KMS-11 (cell line): ENCODE data around the gene RAI1.

ENCODE experiments used
- H2AFZ ChIP-seq: fragments of 200-600 bp; sonication (generic); 2 replicates; pipeline ENCODE4 v1.6.1; 2016; ENCODE audit warnings: antibody characterized with exemption, mixed run types, low read depth
- H3K27ac ChIP-seq: fragments of 200-600 bp; sonication (generic); 2 replicates; pipeline ENCODE4 v1.6.1; 2016; ENCODE audit warnings: mild to moderate bottlenecking, mixed run types
- H3K27me3 ChIP-seq: fragments of 200-600 bp; sonication (generic); 2 replicates; pipeline ENCODE4 v1.6.1; 2017; ENCODE audit warnings: mild to moderate bottlenecking, low read depth, mixed run types, moderate library complexity; ENCODE audit not compliant: insufficient read depth
- H3K36me3 ChIP-seq: fragments of 200-600 bp; sonication (generic); 2 replicates; pipeline ENCODE4 v1.6.1; 2017; ENCODE audit warnings: mild to moderate bottlenecking, mixed run types; ENCODE audit not compliant: insufficient read depth
- H3K4me1 ChIP-seq: fragments of 200-600 bp; sonication (generic); 2 replicates; pipeline ENCODE4 v1.6.1; 2016; ENCODE audit warnings: mild to moderate bottlenecking, low read depth, mixed run types; ENCODE audit not compliant: poor library complexity, severe bottlenecking
- H3K4me2 ChIP-seq: fragments of 200-600 bp; sonication (generic); 2 replicates; pipeline ENCODE4 v1.7.0; 2016; ENCODE audit warnings: mild to moderate bottlenecking, mixed run types
- H3K4me3 ChIP-seq: fragments of 200-600 bp; sonication (generic); IDR thresholded peaks from 2 replicates; pipeline ENCODE4 v1.6.1; 2017; ENCODE audit warnings: low read depth, low read length, mixed read lengths; ENCODE audit not compliant: insufficient read depth
- H3K79me2 ChIP-seq: fragments of 200-600 bp; sonication (generic); 2 replicates; pipeline ENCODE4 v1.6.1; 2016; ENCODE audit warnings: low read depth, mixed run types; ENCODE audit not compliant: insufficient read depth
- H3K9ac ChIP-seq: fragments of 200-600 bp; sonication (generic); 2 replicates; pipeline ENCODE4 v1.6.1; 2016; ENCODE audit warnings: mild to moderate bottlenecking, mixed run types
- H4K20me1 ChIP-seq: fragments of 200-600 bp; sonication (generic); 2 replicates; pipeline ENCODE4 v1.6.1; 2016; ENCODE audit warnings: mild to moderate bottlenecking, mixed run types; ENCODE audit not compliant: insufficient read depth
- TF ChIP-seq, protein P1 (sequence below): fragments of 200-600 bp; sonication (generic); conservative IDR thresholded peaks from 2 replicates; pipeline ENCODE4 v1.6.1; 2017; ENCODE audit warnings: low read depth, mild to moderate bottlenecking, antibody characterized with exemption, low read length, moderate library complexity, mixed read lengths

RAI1 gene

DNA sequence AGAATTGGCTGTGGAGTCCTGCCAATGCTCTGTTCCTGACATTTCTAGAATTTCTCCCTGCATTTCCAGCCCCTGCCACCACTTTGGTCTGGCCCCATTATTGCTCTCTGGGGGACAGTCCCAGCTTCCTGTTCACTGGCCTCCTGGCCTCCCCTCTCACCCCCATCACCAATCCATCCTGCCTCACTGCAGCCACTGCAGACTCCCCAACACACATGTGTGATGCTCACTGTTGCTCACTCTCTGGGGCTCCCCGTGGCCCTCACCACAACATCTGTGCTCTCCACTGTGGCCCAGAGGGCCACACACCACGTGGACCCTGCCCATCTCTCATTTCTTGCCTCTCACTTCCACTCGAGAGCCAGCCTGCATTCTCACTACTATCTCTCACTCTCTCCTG, 91.0 kb downstream of the RAI1 start:
- Histone ChIP-seq H3K27ac (no peak overlapping the region), H3K4me1 (no peaks in the 10 kb centered on the region), H2AFZ (no peak overlapping the region), H3K9ac (no peak overlapping the region), H3K36me3 (no peaks in the 10 kb centered on the region), H3K4me3 (no peak overlapping the region), H3K4me2 (no peak overlapping the region), H3K27me3 (no peaks in the 10 kb centered on the region), H3K79me2 (no peaks in the 10 kb centered on the region), H4K20me1 (no peaks in the 10 kb centered on the region)
- TF ChIP-seq, protein P1, sequence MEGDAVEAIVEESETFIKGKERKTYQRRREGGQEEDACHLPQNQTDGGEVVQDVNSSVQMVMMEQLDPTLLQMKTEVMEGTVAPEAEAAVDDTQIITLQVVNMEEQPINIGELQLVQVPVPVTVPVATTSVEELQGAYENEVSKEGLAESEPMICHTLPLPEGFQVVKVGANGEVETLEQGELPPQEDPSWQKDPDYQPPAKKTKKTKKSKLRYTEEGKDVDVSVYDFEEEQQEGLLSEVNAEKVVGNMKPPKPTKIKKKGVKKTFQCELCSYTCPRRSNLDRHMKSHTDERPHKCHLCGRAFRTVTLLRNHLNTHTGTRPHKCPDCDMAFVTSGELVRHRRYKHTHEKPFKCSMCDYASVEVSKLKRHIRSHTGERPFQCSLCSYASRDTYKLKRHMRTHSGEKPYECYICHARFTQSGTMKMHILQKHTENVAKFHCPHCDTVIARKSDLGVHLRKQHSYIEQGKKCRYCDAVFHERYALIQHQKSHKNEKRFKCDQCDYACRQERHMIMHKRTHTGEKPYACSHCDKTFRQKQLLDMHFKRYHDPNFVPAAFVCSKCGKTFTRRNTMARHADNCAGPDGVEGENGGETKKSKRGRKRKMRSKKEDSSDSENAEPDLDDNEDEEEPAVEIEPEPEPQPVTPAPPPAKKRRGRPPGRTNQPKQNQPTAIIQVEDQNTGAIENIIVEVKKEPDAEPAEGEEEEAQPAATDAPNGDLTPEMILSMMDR: no peak

DNA sequence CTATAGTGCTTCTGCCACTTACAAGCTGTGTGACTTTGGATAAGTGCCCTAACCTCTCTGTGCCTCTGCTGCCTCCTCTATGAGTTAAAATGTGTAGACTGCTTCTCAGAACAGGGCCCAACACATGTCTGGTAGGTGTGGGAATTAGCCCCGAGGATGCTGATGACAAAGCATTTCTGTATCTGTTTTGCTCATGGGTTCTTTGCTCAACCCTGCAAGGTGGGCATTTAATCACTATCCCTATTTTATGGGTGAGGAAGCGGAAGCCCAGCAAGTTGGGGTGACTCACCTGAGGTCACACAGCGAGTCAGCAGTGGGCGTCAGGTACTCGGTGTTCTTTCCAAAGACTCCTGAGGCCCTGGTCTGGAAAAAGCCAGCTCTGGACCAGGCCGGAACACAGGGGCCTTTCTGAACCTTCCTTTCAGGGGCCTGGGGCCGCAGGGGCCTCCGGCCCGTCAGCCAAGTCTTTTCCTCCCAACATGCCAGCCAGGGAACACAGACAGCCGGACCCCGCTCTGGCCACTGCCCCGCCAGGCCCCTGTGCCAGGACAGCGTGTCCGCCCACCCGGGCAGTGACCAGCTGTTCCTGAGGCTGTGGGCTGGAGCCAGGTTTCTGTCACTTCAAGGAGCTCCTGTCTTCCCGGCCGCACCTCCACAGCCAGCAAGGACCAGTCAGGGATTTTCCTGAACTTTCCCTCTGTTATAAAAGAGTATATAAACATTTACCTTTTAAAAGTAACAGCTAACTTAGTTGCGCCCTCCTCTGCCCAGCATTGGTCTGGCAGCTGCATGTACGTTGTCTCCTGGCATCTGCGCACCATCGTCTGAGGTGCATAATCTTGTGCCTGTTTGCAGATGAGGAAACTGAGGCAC, 93.0 kb downstream of the RAI1 start:
- H4K20me1 ChIP-seq: no peaks in the 10 kb centered on the region
- H3K27ac ChIP-seq: no peak overlapping the region
- H3K79me2 ChIP-seq: no peaks in the 10 kb centered on the region
- no peak overlapping the region for H3K4me3 ChIP-seq
- H3K27me3 ChIP-seq: no peaks in the 10 kb centered on the region
- no peak overlapping the region for H2AFZ ChIP-seq
- no peaks in the 10 kb centered on the region for H3K36me3 ChIP-seq
- H3K4me2 ChIP-seq: no peak overlapping the region
- no peak overlapping the region for H3K9ac ChIP-seq
- TF ChIP-seq, protein P1: no peak
- no peaks in the 10 kb centered on the region for H3K4me1 ChIP-seq

DNA sequence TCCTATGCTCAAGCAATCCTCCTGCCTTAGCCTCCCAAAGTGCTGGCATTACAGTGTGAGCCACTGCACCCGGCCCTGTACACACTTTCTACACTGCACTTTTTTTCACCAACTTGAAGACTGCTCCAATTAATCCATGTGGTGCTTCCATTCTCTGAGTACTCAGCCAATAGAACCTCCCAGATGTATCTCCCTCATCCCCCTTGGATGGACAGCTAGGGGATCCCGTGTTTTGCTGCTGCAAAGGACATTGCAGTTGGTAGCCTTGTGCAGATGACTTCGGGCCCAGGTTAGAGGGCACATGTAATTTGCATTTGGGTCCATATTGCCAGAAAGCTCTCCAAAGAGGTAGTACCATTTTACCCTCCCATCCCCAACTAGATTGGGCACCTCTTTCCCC, 95.6 kb downstream of the RAI1 start:
- Histone ChIP-seq H3K79me2 (no peaks in the 10 kb centered on the region), H3K4me2 (no peak overlapping the region), H3K4me1 (no peaks in the 10 kb centered on the region), H3K27me3 (no peaks in the 10 kb centered on the region), H3K9ac (no peak overlapping the region), H3K36me3 (no peaks in the 10 kb centered on the region), H4K20me1 (no peaks in the 10 kb centered on the region), H2AFZ (no peak overlapping the region), H3K27ac (no peak overlapping the region), H3K4me3 (no peak overlapping the region)
- TF ChIP-seq, protein P1: no peak

GRCh38 chr17:17778308-17779014, 97.2 kb downstream of the RAI1 start:
- H3K27me3 ChIP-seq: no peaks in the 10 kb centered on the region
- H4K20me1 ChIP-seq: no peaks in the 10 kb centered on the region
- H3K27ac ChIP-seq: no peak overlapping the region
- TF ChIP-seq, protein P1: no peak
- H3K4me2 ChIP-seq: no peak overlapping the region
- H3K4me1 ChIP-seq: no peaks in the 10 kb centered on the region
- no peaks in the 10 kb centered on the region for H3K79me2 ChIP-seq
- no peak overlapping the region for H3K9ac ChIP-seq
- no peak overlapping the region for H2AFZ ChIP-seq
- no peaks in the 10 kb centered on the region for H3K36me3 ChIP-seq
- no peak overlapping the region for H3K4me3 ChIP-seq
